Stimulated activated effector memory CD8-positive, alpha-beta T cell treated with anti-CD3 and anti-CD28 coated beads, Interleukin-12 subunit alpha, Interleukin-12 subunit beta, amount 100 ng/mL, for 72 hours (primary cell): Measurements from ENCODE around the gene DOCK4.

Experiments used
- ATAC-seq: fragments of 150-1000 bp; cut with Tn5 transposase; 2 replicates; pipeline ENCODE4 v1.10.0; 2021
- DNase-seq, 2 donors: peaks; one replicate each; pipeline ENCODE4 v3.0.0; 2021 to 2022; ENCODE audit warnings: low spot score in 2 of 2
- H3K27ac Mint-ChIP-seq: one replicate; pipeline ENCODE4 v1.8.0; 2022; ENCODE audit warnings: mild to moderate bottlenecking, mixed read lengths
- H3K36me3 Mint-ChIP-seq: one replicate; pipeline ENCODE4 v1.8.0; 2022; ENCODE audit warnings: mild to moderate bottlenecking, mixed read lengths
- H3K4me1 Mint-ChIP-seq: one replicate; pipeline ENCODE4 v1.8.0; 2022; ENCODE audit warnings: mixed read lengths
- H3K4me3 Mint-ChIP-seq: one replicate; pipeline ENCODE4 v1.8.0; 2022; ENCODE audit warnings: mild to moderate bottlenecking, mixed read lengths
- H3K9me3 Mint-ChIP-seq: one replicate; pipeline ENCODE4 v1.8.0; 2022; ENCODE audit warnings: mixed read lengths

The DOCK4 gene

GRCh38 chr7:111840528-111840927 is 365.7 kb downstream of the DOCK4 start:
- no peaks in the 10 kb centered on the region for H3K4me1 Mint-ChIP-seq
- ATAC-seq: no peak
- H3K27ac Mint-ChIP-seq: no peak overlapping the region

GRCh38 chr7:111839261-111839660 is 366.9 kb downstream of the DOCK4 start:
- no peaks in the 10 kb centered on the region for H3K36me3 Mint-ChIP-seq
- H3K4me3 Mint-ChIP-seq: no peak overlapping the region
- H3K27ac Mint-ChIP-seq: no peak overlapping the region
- peaks cover 4% of the 10 kb centered on the region for H3K9me3 Mint-ChIP-seq
- H3K4me1 Mint-ChIP-seq: no peaks in the 10 kb centered on the region
- DNase-seq: no peak
- ATAC-seq: no peak

More at GRCh38 chr7:111840528-111840927, 365.7 kb downstream of the DOCK4 start:
- Mint-ChIP-seq H3K36me3 (no peaks in the 10 kb centered on the region), H3K9me3 (peaks cover 4% of the 10 kb centered on the region), H3K4me3 (no peak overlapping the region)
- no peak for DNase-seq

GRCh38 chr7:111836592-111836991 is 369.6 kb downstream of the DOCK4 start:
- Mint-ChIP-seq H3K4me3 (no peak overlapping the region), H3K36me3 (no peaks in the 10 kb centered on the region), H3K27ac (no peak overlapping the region), H3K4me1 (no peaks in the 10 kb centered on the region), H3K9me3 (peaks cover 4% of the 10 kb centered on the region)
- no peak for DNase-seq
- ATAC-seq: no peak

GRCh38 chr7:111835066-111835465 is 371.1 kb downstream of the DOCK4 start:
- Mint-ChIP-seq H3K4me3 (no peak overlapping the region), H3K27ac (no peak overlapping the region), H3K36me3 (no peaks in the 10 kb centered on the region), H3K9me3 (peaks cover 4% of the 10 kb centered on the region), H3K4me1 (no peaks in the 10 kb centered on the region)
- no peak for DNase-seq
- no peak for ATAC-seq

GRCh38 chr7:111834367-111834766 is 371.8 kb downstream of the DOCK4 start:
- peaks cover 4% of the 10 kb centered on the region for H3K9me3 Mint-ChIP-seq
- DNase-seq (no peak), ATAC-seq (no peak)
- no peaks in the 10 kb centered on the region for H3K4me1 Mint-ChIP-seq
- no peaks in the 10 kb centered on the region for H3K36me3 Mint-ChIP-seq
- H3K27ac Mint-ChIP-seq: no peak overlapping the region
- H3K4me3 Mint-ChIP-seq: no peak overlapping the region

- H3K27ac Mint-ChIP-seq: no peak overlapping the region
- H3K36me3 Mint-ChIP-seq: no peaks in the 10 kb centered on the region
- peaks cover 4% of the 10 kb centered on the region for H3K9me3 Mint-ChIP-seq
- no peak for ATAC-seq
- H3K4me1 Mint-ChIP-seq: no peaks in the 10 kb centered on the region
- no peak overlapping the region for H3K4me3 Mint-ChIP-seq
- DNase-seq: no peak
Measured at GRCh38 chr7:111833466-111833865, 372.7 kb downstream of the DOCK4 start.

- H3K4me1 Mint-ChIP-seq: no peaks in the 10 kb centered on the region
- no peak overlapping the region for H3K4me3 Mint-ChIP-seq
- no peak for DNase-seq
- H3K36me3 Mint-ChIP-seq: no peaks in the 10 kb centered on the region
- peaks cover 4% of the 10 kb centered on the region for H3K9me3 Mint-ChIP-seq
- no peak for ATAC-seq
- H3K27ac Mint-ChIP-seq: no peak overlapping the region
Measured at GRCh38 chr7:111832174-111832573, 374.0 kb downstream of the DOCK4 start.

GRCh38 chr7:111829221-111829620 is 377.0 kb downstream of the DOCK4 start:
- no peaks in the 10 kb centered on the region for H3K9me3 Mint-ChIP-seq
- no peak for ATAC-seq
- H3K27ac Mint-ChIP-seq: no peak overlapping the region
- DNase-seq: no peak
- H3K4me3 Mint-ChIP-seq: no peak overlapping the region
- H3K36me3 Mint-ChIP-seq: no peaks in the 10 kb centered on the region
- no peaks in the 10 kb centered on the region for H3K4me1 Mint-ChIP-seq

- peak; percentile 58 for ATAC-seq
- no peaks in the 10 kb centered on the region for H3K9me3 Mint-ChIP-seq
- H3K4me3 Mint-ChIP-seq: no peak overlapping the region
- no peak for DNase-seq
- H3K4me1 Mint-ChIP-seq: no peaks in the 10 kb centered on the region
- no peaks in the 10 kb centered on the region for H3K36me3 Mint-ChIP-seq
- H3K27ac Mint-ChIP-seq: no peak overlapping the region
Measured at GRCh38 chr7:111827863-111828504, 378.2 kb downstream of the DOCK4 start.

GRCh38 chr7:111825046-111825445 is 381.2 kb downstream of the DOCK4 start:
- H3K9me3 Mint-ChIP-seq: no peaks in the 10 kb centered on the region
- no peaks in the 10 kb centered on the region for H3K4me1 Mint-ChIP-seq
- no peak overlapping the region for H3K27ac Mint-ChIP-seq
- no peak overlapping the region for H3K4me3 Mint-ChIP-seq
- DNase-seq (no peak), ATAC-seq (no peak)
- H3K36me3 Mint-ChIP-seq: no peaks in the 10 kb centered on the region

- ATAC-seq (no peak), DNase-seq (no peak)
- H3K36me3 Mint-ChIP-seq: no peaks in the 10 kb centered on the region
- H3K9me3 Mint-ChIP-seq: no peaks in the 10 kb centered on the region
- H3K4me1 Mint-ChIP-seq: no peaks in the 10 kb centered on the region
- H3K27ac Mint-ChIP-seq: no peak overlapping the region
- H3K4me3 Mint-ChIP-seq: no peak overlapping the region
Measured at GRCh38 chr7:111823826-111824225, 382.4 kb downstream of the DOCK4 start.

- DNase-seq (no peak), ATAC-seq (no peak)
- H3K27ac Mint-ChIP-seq: no peak overlapping the region
- H3K36me3 Mint-ChIP-seq: no peaks in the 10 kb centered on the region
- H3K4me3 Mint-ChIP-seq: no peak overlapping the region
- H3K9me3 Mint-ChIP-seq: no peaks in the 10 kb centered on the region
- H3K4me1 Mint-ChIP-seq: no peaks in the 10 kb centered on the region
Measured at GRCh38 chr7:111821046-111821445, 385.2 kb downstream of the DOCK4 start.

- H3K27ac Mint-ChIP-seq: no peak overlapping the region
- no peaks in the 10 kb centered on the region for H3K36me3 Mint-ChIP-seq
- no peaks in the 10 kb centered on the region for H3K4me1 Mint-ChIP-seq
- DNase-seq (no peak), ATAC-seq (no peak)
- H3K9me3 Mint-ChIP-seq: no peaks in the 10 kb centered on the region
- no peak overlapping the region for H3K4me3 Mint-ChIP-seq
Measured at GRCh38 chr7:111820621-111821020, 385.6 kb downstream of the DOCK4 start.

- no peak for ATAC-seq
- H3K36me3 Mint-ChIP-seq: no peaks in the 10 kb centered on the region
- no peaks in the 10 kb centered on the region for H3K9me3 Mint-ChIP-seq
- no peak overlapping the region for H3K27ac Mint-ChIP-seq
- H3K4me1 Mint-ChIP-seq: no peaks in the 10 kb centered on the region
- no peak for DNase-seq
- H3K4me3 Mint-ChIP-seq: no peak overlapping the region
Measured at GRCh38 chr7:111820121-111820520, 386.1 kb downstream of the DOCK4 start.

GRCh38 chr7:111815354-111815753 is 390.8 kb downstream of the DOCK4 start:
- Mint-ChIP-seq H3K36me3 (no peaks in the 10 kb centered on the region), H3K27ac (no peak overlapping the region), H3K4me3 (no peak overlapping the region), H3K4me1 (no peaks in the 10 kb centered on the region), H3K9me3 (no peaks in the 10 kb centered on the region)
- DNase-seq (no peak), ATAC-seq (no peak)

- Mint-ChIP-seq H3K36me3 (no peaks in the 10 kb centered on the region), H3K9me3 (no peaks in the 10 kb centered on the region), H3K4me1 (no peaks in the 10 kb centered on the region), H3K27ac (no peak overlapping the region), H3K4me3 (no peak overlapping the region)
- DNase-seq (no peak), ATAC-seq (no peak)
Measured at GRCh38 chr7:111813306-111813705, 392.9 kb downstream of the DOCK4 start.

- Mint-ChIP-seq H3K9me3 (peaks cover 4% of the 10 kb centered on the region), H3K27ac (no peak overlapping the region), H3K4me1 (no peaks in the 10 kb centered on the region), H3K4me3 (no peak overlapping the region), H3K36me3 (no peaks in the 10 kb centered on the region)
- no peak for DNase-seq
- no peak for ATAC-seq
Measured at GRCh38 chr7:111806232-111806631, 400.0 kb downstream of the DOCK4 start.
